Loucy (cell line): ENCODE data around the gene ZMPSTE24.
A peak's percentile ranks its signal among the peaks of the same experiment; 100 is the strongest.

Experiments used
- H2AFZ ChIP-seq: fragments of 200-600 bp; sonication (generic); 2 replicates; pipeline ENCODE4 v1.6.0; 2016; ENCODE audit warnings: antibody characterized with exemption, mild to moderate bottlenecking, low read length, moderate library complexity
- H3F3A ChIP-seq: fragments of 200-600 bp; 2 replicates; pipeline ENCODE4 v1.6.0; 2016; ENCODE audit warnings: antibody characterized with exemption, low read depth, mild to moderate bottlenecking
- H3K27me3 ChIP-seq: fragments of 200-600 bp; sonication (generic); 2 replicates; pipeline ENCODE4 v1.6.1; 2014; ENCODE audit warnings: low read length, mild to moderate bottlenecking; ENCODE audit not compliant: insufficient read depth, poor library complexity, severe bottlenecking
- H3K36me3 ChIP-seq: fragments of 200-600 bp; sonication (generic); 2 replicates; pipeline ENCODE4 v1.6.1; 2016; ENCODE audit warnings: low read length; ENCODE audit not compliant: insufficient read depth
- H3K4me1 ChIP-seq: fragments of 200-600 bp; sonication (generic); 2 replicates; pipeline ENCODE4 v1.5.1; 2014; ENCODE audit warnings: low read length, mild to moderate bottlenecking; ENCODE audit not compliant: insufficient read depth, poor library complexity, severe bottlenecking
- H3K4me2 ChIP-seq: fragments of 200-600 bp; sonication (generic); 2 replicates; pipeline ENCODE4 v1.6.0; 2014; ENCODE audit warnings: antibody characterized with exemption, low read length, low read depth, mild to moderate bottlenecking; ENCODE audit not compliant: poor library complexity, severe bottlenecking
- H3K4me3 ChIP-seq: fragments of 200-600 bp; sonication (generic); 2 replicates; pipeline ENCODE4 v1.5.1; 2014; ENCODE audit warnings: low read length, mild to moderate bottlenecking, mixed read lengths; ENCODE audit not compliant: poor library complexity, severe bottlenecking
- H3K79me2 ChIP-seq: fragments of 200-600 bp; sonication (generic); 2 replicates; pipeline ENCODE4 v1.6.1; 2014; ENCODE audit warnings: low read length; ENCODE audit not compliant: insufficient read depth
- H3K9ac ChIP-seq: fragments of 200-600 bp; sonication (generic); 2 replicates; pipeline ENCODE4 v1.6.0; 2014; ENCODE audit warnings: mild to moderate bottlenecking, low read depth, low read length, moderate library complexity; ENCODE audit not compliant: poor library complexity, severe bottlenecking
- H3K9me2 ChIP-seq: fragments of 200-600 bp; sonication (generic); replicated peaks from 2 replicates; pipeline ENCODE4 v1.6.1; 2016; ENCODE audit warnings: low read depth, low read length, mixed read lengths
- H3K9me3 ChIP-seq: fragments of 200-600 bp; sonication (generic); 2 replicates; pipeline ENCODE4 v1.6.1; 2014; ENCODE audit warnings: mild to moderate bottlenecking, antibody characterized with exemption, low read length, low read depth; ENCODE audit not compliant: insufficient read depth
- H4K20me1 ChIP-seq: fragments of 200-600 bp; sonication (generic); 2 replicates; pipeline ENCODE4 v1.6.0; 2014; ENCODE audit warnings: antibody characterized with exemption, low read length, mild to moderate bottlenecking; ENCODE audit not compliant: insufficient read depth, poor library complexity, severe bottlenecking
- EZH2phosphoT487 ChIP-seq: fragments of 200-600 bp; IDR thresholded peaks from 2 replicates; pipeline ENCODE4 v1.6.1; 2018; ENCODE audit warnings: antibody characterized with exemption, mild to moderate bottlenecking, moderate library complexity, borderline replicate concordance
- TF ChIP-seq, protein P1 (sequence below): fragments of 200-600 bp; sonication (generic); conservative IDR thresholded peaks from 2 replicates; pipeline ENCODE4 v1.5.1; 2014; ENCODE audit warnings: mild to moderate bottlenecking, antibody characterized with exemption, low read length

Gene ZMPSTE24

DNA sequence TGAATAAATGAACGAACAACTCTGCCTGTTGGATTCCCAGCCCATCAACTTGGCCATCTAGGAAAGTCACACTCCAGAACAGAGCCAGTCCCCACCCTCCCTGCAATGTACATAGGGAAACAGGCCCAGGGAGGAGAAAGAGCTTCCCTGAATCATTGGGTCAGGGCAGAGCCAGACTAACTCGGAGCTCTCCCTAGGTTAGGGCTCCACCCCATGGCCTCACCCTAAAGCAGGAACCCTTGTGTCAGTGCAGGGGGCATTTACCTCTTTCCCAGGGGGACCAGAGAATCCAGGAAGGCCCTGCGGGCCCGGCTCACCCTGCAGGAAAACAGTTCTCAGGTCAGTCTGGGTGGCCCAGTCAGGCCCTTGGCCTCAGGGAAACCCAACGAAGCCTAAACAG lies 47.4 kb downstream of the ZMPSTE24 start:
- Histone ChIP-seq H4K20me1 (no peaks in the 10 kb centered on the region), H3K36me3 (no peaks in the 10 kb centered on the region), H3K9ac (no peak overlapping the region), H3K4me2 (no peak overlapping the region), H3K4me3 (no peak overlapping the region), H3K27me3 (no peaks in the 10 kb centered on the region), H3F3A (no peaks in the 10 kb centered on the region), H2AFZ (no peak overlapping the region), H3K9me2 (no peaks in the 10 kb centered on the region), H3K79me2 (no peaks in the 10 kb centered on the region), H3K9me3 (no peaks in the 10 kb centered on the region), H3K4me1 (no peaks in the 10 kb centered on the region)
- TF ChIP-seq, protein P1, sequence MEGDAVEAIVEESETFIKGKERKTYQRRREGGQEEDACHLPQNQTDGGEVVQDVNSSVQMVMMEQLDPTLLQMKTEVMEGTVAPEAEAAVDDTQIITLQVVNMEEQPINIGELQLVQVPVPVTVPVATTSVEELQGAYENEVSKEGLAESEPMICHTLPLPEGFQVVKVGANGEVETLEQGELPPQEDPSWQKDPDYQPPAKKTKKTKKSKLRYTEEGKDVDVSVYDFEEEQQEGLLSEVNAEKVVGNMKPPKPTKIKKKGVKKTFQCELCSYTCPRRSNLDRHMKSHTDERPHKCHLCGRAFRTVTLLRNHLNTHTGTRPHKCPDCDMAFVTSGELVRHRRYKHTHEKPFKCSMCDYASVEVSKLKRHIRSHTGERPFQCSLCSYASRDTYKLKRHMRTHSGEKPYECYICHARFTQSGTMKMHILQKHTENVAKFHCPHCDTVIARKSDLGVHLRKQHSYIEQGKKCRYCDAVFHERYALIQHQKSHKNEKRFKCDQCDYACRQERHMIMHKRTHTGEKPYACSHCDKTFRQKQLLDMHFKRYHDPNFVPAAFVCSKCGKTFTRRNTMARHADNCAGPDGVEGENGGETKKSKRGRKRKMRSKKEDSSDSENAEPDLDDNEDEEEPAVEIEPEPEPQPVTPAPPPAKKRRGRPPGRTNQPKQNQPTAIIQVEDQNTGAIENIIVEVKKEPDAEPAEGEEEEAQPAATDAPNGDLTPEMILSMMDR: peak; percentile 25; the same call in 1 of the 2 replicates
- no peak for TF ChIP-seq EZH2phosphoT487

DNA sequence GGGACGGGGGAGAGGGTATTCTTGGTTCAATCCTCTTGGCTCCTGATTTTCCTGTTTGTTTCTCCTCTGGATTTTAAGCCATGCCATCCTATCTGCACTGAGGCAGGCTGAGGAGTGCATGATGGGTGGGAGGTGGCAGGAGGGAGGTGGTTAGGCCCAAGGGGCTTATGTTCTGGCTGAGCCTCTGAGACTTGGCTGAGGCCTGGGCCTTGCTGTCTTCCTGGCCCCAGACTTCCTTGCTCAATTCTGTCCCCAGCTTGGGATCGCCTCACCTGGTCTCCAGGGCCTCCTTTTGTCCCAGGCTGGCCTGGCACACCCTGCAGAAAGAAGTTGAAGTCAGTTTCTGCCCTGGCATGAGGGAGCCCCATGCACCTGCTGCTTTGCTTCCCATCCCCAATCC lies 47.8 kb downstream of the ZMPSTE24 start:
- TF ChIP-seq, protein P1: no peak
- no peak for TF ChIP-seq EZH2phosphoT487
- H2AFZ ChIP-seq: no peak overlapping the region

GRCh38 chr1:40306296-40306695 lies 48.3 kb downstream of the ZMPSTE24 start:
- no peaks in the 10 kb centered on the region for H3K4me1 ChIP-seq
- H3K36me3 ChIP-seq: no peaks in the 10 kb centered on the region
- no peak overlapping the region for H3K9ac ChIP-seq
- no peaks in the 10 kb centered on the region for H3K27me3 ChIP-seq
- no peaks in the 10 kb centered on the region for H3F3A ChIP-seq
- no peaks in the 10 kb centered on the region for H3K79me2 ChIP-seq
- H2AFZ ChIP-seq: no peak overlapping the region
- TF ChIP-seq EZH2phosphoT487: no peak
- TF ChIP-seq, protein P1: no peak
- H3K4me3 ChIP-seq: no peak overlapping the region
- H4K20me1 ChIP-seq: no peaks in the 10 kb centered on the region
- H3K9me3 ChIP-seq: no peaks in the 10 kb centered on the region
- no peaks in the 10 kb centered on the region for H3K9me2 ChIP-seq
- H3K4me2 ChIP-seq: no peak overlapping the region

More for the DNA sequence above, 47.8 kb downstream of the ZMPSTE24 start:
- H4K20me1 ChIP-seq: no peaks in the 10 kb centered on the region
- H3K4me3 ChIP-seq: no peak overlapping the region
- H3F3A ChIP-seq: no peaks in the 10 kb centered on the region
- H3K27me3 ChIP-seq: no peaks in the 10 kb centered on the region
- no peak overlapping the region for H3K9ac ChIP-seq
- no peaks in the 10 kb centered on the region for H3K4me1 ChIP-seq
- H3K36me3 ChIP-seq: no peaks in the 10 kb centered on the region
- no peak overlapping the region for H3K4me2 ChIP-seq
- H3K9me3 ChIP-seq: no peaks in the 10 kb centered on the region
- no peaks in the 10 kb centered on the region for H3K9me2 ChIP-seq
- H3K79me2 ChIP-seq: no peaks in the 10 kb centered on the region
